Gastrocnemius medialis (tissue), 4 donors: Measurements from ENCODE around the gene ANKRD31. TPM values are rescaled to one million over a fixed set of nuclear protein-coding genes. Genes with fewer than 3 reads are reported as not detected.
"Not testable (repeated sequence)": the region's sequence is repeated elsewhere in the genome, so short reads cannot be mapped to it uniquely, and the experiment has no call there.

ENCODE experiments used
- ATAC-seq, 2 donors: fragments of 150-250 bp; one replicate each; pipeline ENCODE4 v1.9.1; 2016
- DNase-seq, 2 donors: peaks; one replicate each; pipeline ENCODE4 v3.0.0-alpha.2; 2019
- H3K27ac ChIP-seq, 4 donors: fragments of 200-600 bp; sonication (generic); 1 replicate in 1 of 4; 2 replicates in 3 of 4; pipeline ENCODE4 v1.5.1; 2016 to 2018; ENCODE audit warnings: mild to moderate bottlenecking in 2 of 4, moderate library complexity in 1 of 4
- H3K27me3 ChIP-seq, 3 donors: fragments of 200-600 bp; sonication (generic) in 2 of 3; 1 replicate in 1 of 3; 2 replicates in 2 of 3; pipeline versions ENCODE4 v1.5.1 to v1.6.0; 2016 to 2019; ENCODE audit warnings: mild to moderate bottlenecking in 1 of 3, moderate library complexity in 1 of 3
- H3K36me3 ChIP-seq, 2 donors: fragments of 200-600 bp; sonication (generic) in 1 of 2; one replicate each; pipeline ENCODE4 v1.5.1; 2017 to 2018
- H3K4me1 ChIP-seq, 2 donors: fragments of 200-600 bp; sonication (generic) in 1 of 2; one replicate each; pipeline ENCODE4 v1.5.1; 2016 to 2017; ENCODE audit warnings: mild to moderate bottlenecking in 2 of 2
- H3K4me3 ChIP-seq, 4 donors: fragments of 200-600 bp; sonication (generic) in 3 of 4; 1 replicate in 1 of 4; 2 replicates in 3 of 4; pipeline ENCODE4 v1.5.1; 2016 to 2019; ENCODE audit warnings: mild to moderate bottlenecking in 2 of 4
- H3K9me3 ChIP-seq, 3 donors: fragments of 200-600 bp; sonication (generic) in 2 of 3; 1 replicate in 1 of 3; 2 replicates in 2 of 3; pipeline ENCODE4 v1.5.1; 2016 to 2019
- POLR2A ChIP-seq, 2 donors: fragments of 450-650 bp; IDR thresholded peaks; one replicate each; pipeline ENCODE4 v1.6.1; 2017; ENCODE audit warnings: antibody characterized with exemption in 2 of 2, mild to moderate bottlenecking in 2 of 2, moderate library complexity in 2 of 2
- in situ Hi-C, 4 donors: fragments of 200-750 bp; cut with MboI; loops; one replicate each; pipeline versions ENCODE4 v1.15.0 to v1.8.0; 2017; ENCODE audit warnings: low sequenced_read_pairs in 4 of 4
- intact Hi-C: fragments of 100-400 bp; cut with DNase I; formaldehyde crosslinking; loops from one replicate; pipeline ENCODE4 v1.15.1; 2023; ENCODE audit warnings: low total_unique reads
- total RNA-seq, 4 donors: library from RNA; depleted of rRNA; stranded (reverse); fragments of >200 nt; gene quantifications; one replicate each; pipeline versions ENCODE4 v1.1.0 to v1.2.3, GENCODE V29; 2016
- TF ChIP-seq, protein P1 (sequence below), 5 experiments: fragments of 450-650 bp in 3 of 5; fragments of 200-600 bp in 2 of 5; sonication (generic) in 2 of 5; IDR thresholded peaks in 4 of 5; conservative IDR thresholded peaks in 1 of 5; 1 replicate in 4 of 5; 2 replicates in 1 of 5; pipeline ENCODE4 v1.5.1; 2016 to 2019; ENCODE audit warnings: antibody characterized with exemption in 5 of 5, mild to moderate bottlenecking in 3 of 5, moderate library complexity in 3 of 5

ANKRD31 gene
- total RNA-seq, 4 donors from 2014 or later, result 0.03 TPM; not detected in 3

DNA sequence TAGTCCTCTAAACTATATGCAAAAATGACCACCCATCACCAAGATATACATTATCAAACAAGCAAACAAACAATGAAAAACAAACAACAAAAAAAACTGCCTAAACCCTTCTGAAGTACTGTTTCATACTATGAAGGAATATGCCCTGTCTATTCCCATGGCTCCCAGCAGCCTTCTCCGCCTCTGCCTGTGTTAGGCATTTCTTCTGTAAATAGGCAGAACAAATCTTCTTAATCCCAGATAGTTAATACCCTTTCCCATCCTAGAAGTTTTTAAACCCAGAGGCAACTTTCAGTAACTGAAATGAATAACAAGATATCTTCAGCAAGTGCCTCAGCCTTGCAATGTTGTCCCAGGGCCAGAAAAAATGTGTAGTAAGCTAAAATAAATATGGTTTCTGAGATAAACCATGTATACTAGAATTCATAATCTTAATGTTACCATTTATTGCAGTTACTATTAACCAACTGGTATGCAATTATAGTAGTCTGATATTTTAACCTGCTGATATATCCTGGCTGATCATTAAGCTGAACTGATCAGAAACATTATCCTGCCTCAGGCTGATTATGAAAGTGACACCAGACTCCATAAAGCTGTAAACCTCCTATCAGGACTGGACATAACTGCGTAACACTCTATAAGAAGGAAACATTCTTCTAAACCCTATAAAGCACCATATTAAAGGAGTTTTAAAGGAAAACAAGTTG lies 68.5 kb downstream of the ANKRD31 start:
- Histone ChIP-seq H3K36me3 (no peaks in the 10 kb centered on the region), H3K27ac (no peak overlapping the region), H3K27me3 (no peaks in the 10 kb centered on the region), H3K9me3 (no peaks in the 10 kb centered on the region), H3K4me3 (no peak overlapping the region), H3K4me1 (no peaks in the 10 kb centered on the region)
- intact Hi-C loops, result no loop called here
- ATAC-seq (no peak), DNase-seq (no peak)
- in situ Hi-C loops, result no loop called here
- no peak for TF ChIP-seq POLR2A (IDR thresholded peaks at IDR 0.05)
- TF ChIP-seq, protein P1, sequence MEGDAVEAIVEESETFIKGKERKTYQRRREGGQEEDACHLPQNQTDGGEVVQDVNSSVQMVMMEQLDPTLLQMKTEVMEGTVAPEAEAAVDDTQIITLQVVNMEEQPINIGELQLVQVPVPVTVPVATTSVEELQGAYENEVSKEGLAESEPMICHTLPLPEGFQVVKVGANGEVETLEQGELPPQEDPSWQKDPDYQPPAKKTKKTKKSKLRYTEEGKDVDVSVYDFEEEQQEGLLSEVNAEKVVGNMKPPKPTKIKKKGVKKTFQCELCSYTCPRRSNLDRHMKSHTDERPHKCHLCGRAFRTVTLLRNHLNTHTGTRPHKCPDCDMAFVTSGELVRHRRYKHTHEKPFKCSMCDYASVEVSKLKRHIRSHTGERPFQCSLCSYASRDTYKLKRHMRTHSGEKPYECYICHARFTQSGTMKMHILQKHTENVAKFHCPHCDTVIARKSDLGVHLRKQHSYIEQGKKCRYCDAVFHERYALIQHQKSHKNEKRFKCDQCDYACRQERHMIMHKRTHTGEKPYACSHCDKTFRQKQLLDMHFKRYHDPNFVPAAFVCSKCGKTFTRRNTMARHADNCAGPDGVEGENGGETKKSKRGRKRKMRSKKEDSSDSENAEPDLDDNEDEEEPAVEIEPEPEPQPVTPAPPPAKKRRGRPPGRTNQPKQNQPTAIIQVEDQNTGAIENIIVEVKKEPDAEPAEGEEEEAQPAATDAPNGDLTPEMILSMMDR (IDR thresholded peaks at IDR 0.05 in 4 of 5, conservative IDR thresholded peaks at IDR 0.05 in 1 of 5), result no peak

- intact Hi-C loops (no loop called here), in situ Hi-C loops (no loop called here)
- DNase-seq, result no peak
- Histone ChIP-seq H3K36me3 (no peaks in the 10 kb centered on the region), H3K27ac (no peak overlapping the region), H3K4me3 (no peak overlapping the region), H3K4me1 (no peaks in the 10 kb centered on the region), H3K27me3 (no peaks in the 10 kb centered on the region), H3K9me3 (no peaks in the 10 kb centered on the region)
- no peak for TF ChIP-seq POLR2A (IDR thresholded peaks at IDR 0.05)
- TF ChIP-seq, protein P1 (IDR thresholded peaks at IDR 0.05 in 4 of 5, conservative IDR thresholded peaks at IDR 0.05 in 1 of 5), result no peak
- no peak for ATAC-seq
These were observed 69.3 kb downstream of the ANKRD31 start for GRCh38 chr5:75167345-75167744.

GRCh38 chr5:75161508-75161907 lies 75.2 kb downstream of the ANKRD31 start:
- H3K27me3 ChIP-seq, H3K4me1 ChIP-seq, intact Hi-C loops, ATAC-seq, H3K27ac ChIP-seq, H3K36me3 ChIP-seq, DNase-seq, H3K4me3 ChIP-seq, in situ Hi-C loops, H3K9me3 ChIP-seq: not testable (repeated sequence)

DNA sequence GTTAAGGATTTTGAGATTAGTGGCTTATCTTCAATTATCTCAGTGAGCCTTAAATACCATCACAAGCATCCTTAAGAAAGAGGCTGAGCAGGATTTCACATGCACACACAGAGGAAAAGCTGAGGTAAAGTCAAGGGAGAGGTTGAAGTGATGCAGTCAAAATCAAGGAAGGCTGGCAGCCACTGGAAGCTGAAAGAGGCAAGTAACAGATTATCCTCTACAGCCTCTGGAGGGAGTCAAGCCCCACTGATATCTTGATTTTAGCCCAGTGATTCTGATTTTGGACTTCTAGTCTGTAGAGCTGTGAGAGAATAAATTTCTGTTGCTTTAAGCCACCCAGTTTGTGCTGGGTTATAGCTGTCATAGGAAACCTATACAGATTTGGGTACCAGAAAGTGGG lies 80.1 kb downstream of the ANKRD31 start:
- Histone ChIP-seq H3K27ac (no peak overlapping the region), H3K4me1 (peaks cover 0 to 2% of the 10 kb centered on the region in 2 donors), H3K27me3 (no peaks in the 10 kb centered on the region), H3K9me3 (peaks cover 0 to 6% (median 0%) of the 10 kb centered on the region in 3 donors), H3K36me3 (no peaks in the 10 kb centered on the region), H3K4me3 (no peak overlapping the region)
- ATAC-seq (no peak), DNase-seq (no peak)
- TF ChIP-seq, protein P1 (IDR thresholded peaks at IDR 0.05 in 4 of 5, conservative IDR thresholded peaks at IDR 0.05 in 1 of 5), result no peak
- TF ChIP-seq POLR2A (IDR thresholded peaks at IDR 0.05), result no peak
- in situ Hi-C loops (no loop called here), intact Hi-C loops (no loop called here)

DNA sequence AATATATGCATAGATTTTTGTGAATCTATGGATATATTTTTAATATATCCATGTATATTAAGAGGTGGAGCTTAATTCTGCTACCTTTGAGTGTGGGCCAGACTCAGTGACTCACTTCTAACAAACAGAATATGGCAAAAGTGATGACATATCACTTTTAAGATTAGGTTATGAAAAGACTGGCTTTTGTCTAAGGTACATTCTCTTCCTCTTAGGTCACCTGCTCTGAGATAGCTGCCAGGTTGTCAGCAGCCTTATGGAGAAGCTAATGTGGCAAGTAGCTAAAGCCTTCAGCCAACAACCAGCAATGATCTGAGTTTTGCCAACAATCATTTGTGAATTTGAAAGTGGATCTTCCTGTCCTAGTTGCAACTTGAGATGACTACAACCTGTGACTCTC lies 83.8 kb downstream of the ANKRD31 start:
- Histone ChIP-seq H3K36me3 (no peaks in the 10 kb centered on the region), H3K27me3 (no peaks in the 10 kb centered on the region), H3K27ac (peak overlapping the region in 1 of 4 donors; percentile 53), H3K9me3 (no peaks in the 10 kb centered on the region), H3K4me1 (peaks cover 0 to 2% of the 10 kb centered on the region in 2 donors), H3K4me3 (no peak overlapping the region)
- intact Hi-C loops (no loop called here), in situ Hi-C loops (no loop called here)
- DNase-seq (peak; percentile 8 to 61), ATAC-seq (peak; percentile 68 to 95)
- no peak for TF ChIP-seq POLR2A (IDR thresholded peaks at IDR 0.05)
- TF ChIP-seq, protein P1 (IDR thresholded peaks at IDR 0.05 in 4 of 5, conservative IDR thresholded peaks at IDR 0.05 in 1 of 5), result no peak
